GM18867 (cell line): Measurements from ENCODE around the gene GGNBP2.
"Not testable (repeated sequence)": the region's sequence is repeated elsewhere in the genome, so short reads cannot be mapped to it uniquely, and the experiment has no call there.

Source experiments
- ATAC-seq: cut with Tn5 transposase; IDR thresholded peaks from one replicate; pipeline ENCODE4 v1.9.1; 2021; ENCODE audit warnings: mild to moderate bottlenecking, moderate library complexity; ENCODE audit not compliant: unreplicated experiment

The GGNBP2 gene, protein sequence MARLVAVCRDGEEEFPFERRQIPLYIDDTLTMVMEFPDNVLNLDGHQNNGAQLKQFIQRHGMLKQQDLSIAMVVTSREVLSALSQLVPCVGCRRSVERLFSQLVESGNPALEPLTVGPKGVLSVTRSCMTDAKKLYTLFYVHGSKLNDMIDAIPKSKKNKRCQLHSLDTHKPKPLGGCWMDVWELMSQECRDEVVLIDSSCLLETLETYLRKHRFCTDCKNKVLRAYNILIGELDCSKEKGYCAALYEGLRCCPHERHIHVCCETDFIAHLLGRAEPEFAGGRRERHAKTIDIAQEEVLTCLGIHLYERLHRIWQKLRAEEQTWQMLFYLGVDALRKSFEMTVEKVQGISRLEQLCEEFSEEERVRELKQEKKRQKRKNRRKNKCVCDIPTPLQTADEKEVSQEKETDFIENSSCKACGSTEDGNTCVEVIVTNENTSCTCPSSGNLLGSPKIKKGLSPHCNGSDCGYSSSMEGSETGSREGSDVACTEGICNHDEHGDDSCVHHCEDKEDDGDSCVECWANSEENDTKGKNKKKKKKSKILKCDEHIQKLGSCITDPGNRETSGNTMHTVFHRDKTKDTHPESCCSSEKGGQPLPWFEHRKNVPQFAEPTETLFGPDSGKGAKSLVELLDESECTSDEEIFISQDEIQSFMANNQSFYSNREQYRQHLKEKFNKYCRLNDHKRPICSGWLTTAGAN

DNA sequence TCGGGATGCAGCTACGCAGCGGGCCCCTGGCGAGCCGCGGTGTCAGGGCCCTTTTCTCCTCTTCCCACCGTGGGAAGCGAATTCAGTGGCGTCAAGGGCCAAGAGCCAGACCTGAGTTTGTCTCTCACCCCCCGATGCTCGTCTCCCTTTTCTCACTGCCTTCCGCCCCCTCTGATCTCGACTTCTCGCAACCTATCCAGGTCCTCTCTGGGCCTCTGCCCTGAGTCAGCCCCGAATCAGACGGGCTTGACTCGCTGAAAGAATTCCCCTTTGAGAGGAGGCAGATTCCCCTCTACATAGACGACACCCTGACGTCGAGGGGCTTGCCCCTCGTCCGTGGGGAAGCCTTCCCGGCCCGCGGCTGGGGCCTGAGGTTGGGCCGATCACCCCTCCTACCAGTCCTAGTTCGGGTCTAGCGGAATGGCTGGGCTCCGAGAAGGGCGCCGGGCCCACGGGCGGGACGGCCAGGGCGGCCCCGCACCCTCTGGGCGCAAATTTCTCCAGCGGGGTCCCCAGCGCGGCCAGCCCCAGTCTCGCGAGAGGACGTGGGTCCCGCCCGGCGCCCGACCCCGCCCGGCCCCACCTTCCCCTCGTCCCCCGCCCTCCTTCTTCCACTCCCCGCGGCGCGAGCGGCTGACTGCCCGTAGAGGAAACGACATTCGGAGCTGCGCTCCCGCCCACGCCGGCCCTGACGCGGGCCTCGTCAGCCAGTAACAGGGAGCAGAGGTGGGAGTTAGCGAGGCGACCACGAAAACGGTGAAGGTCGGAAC lies at the start of gene GGNBP2:
GGNBP2 (plus strand) TSS at position 613 of the 770 bp plus-strand sequence. CDS start 806 bp downstream, outside the sequence.
- ATAC-seq = peak; percentile 55

DNA sequence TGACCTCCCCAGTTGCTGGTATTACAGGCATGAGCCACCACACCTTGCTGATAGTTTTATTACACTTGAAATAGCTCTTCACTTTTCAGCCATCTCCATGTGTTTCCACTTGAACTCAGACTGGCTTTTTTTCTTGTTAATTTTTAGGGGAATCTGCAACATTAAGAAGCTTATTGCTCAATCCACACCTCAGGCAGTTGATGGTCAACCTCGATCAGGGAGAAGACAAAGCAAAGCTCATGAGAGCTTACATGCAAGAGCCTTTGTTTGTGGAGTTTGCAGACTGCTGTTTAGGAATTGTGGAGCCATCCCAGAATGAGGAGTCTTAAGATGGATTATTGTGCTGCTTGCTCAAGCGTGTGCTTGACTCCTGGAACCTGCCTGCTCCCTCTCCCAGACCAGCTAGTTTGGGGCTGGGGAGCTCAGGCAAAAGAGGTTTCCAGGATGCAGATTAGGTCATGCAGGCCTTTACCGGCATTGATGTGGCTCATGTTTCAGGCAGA lies 49.6 kb upstream of the GGNBP2 start:
- no peak for ATAC-seq

DNA sequence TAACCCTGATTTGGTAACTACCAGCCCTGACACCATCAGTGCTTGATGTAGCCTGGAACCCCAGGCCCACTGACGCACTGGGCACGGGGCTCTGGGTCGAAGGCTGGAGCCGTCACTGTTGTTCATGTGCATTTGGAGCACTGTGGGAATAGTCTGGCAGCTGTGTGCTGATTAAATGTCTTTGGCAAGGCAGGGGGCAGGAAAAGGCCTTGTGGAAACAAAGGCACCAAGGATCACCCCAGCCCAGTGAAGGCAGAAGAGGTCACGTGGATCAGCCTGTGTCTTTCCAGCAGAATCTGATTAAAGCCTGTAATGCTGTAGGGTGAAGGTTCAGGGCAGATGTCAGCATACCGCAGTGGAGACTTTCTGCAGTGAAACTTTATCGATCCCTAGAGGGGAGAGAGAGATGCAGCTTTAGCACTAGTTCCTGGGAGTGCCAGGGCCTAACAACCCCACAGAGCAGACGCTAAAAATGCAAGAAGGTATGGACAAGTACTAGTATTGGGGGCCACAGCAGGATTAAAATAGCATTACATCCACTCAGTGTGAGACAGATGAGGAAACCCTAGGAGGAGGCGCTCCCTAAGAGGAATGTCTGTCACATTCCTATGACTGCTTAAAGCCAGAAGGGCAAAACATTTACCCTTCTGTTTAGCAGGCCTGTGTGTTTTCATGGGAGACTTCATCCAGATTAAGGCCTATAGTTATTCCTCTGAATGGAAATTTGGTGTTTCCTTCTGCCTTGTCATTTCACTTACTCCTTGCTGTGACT lies 48.5 kb upstream of the GGNBP2 start:
- ATAC-seq = no peak

DNA sequence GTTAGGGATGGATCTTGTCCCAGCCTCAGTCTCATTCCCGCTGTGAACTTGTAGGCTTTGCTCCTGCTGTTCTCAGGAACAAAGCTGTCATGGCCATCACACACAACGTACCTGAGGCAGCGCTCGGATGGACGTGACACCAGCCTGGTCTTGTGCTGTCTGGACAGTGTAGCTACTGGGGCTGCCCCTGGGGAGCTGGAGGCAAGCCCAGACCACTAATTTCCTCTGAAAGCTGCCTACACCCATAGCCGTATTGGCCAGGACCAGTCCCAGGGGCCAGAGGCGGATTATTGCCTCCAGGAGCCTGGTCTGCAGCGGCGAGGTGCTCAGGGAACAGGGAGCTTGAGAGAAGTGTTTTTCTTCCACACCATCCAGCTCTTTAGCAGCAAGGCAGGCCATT lies 46.6 kb upstream of the GGNBP2 start:
- no peak for ATAC-seq

DNA sequence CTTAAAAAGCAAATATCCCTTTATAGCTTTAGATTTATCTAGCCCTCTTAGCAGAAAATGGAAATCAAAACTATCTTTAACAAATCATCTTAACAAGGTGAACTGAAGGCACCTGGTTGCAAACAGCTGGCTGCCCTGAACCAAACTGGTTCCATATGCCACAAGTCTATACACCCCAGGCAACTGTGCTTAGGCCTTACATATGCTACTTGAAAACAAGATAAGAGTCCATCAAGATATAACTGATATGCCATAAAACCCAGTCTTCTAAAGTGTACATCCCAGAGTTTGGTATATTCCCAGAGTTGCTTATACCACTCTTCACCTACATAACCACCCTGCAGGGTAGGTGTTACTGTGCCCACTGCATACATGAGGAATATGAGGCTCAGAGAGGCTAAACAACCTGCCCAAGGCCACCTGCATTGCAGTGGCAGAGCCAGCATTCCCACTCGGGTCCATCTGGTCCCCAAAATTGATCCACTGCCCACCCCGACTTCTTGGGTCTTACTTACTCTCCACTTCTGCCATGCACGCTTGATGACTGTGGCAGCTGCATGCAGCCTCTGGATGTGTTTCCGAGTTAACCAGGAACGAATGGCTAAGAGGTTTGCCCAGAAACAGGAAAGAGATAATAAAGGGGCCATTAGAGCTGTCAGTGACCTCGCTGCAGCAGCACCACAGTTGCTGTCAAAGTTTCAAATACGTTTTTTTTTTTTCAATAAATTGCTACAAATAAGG lies 46.0 kb upstream of the GGNBP2 start:
- ATAC-seq = no peak

DNA sequence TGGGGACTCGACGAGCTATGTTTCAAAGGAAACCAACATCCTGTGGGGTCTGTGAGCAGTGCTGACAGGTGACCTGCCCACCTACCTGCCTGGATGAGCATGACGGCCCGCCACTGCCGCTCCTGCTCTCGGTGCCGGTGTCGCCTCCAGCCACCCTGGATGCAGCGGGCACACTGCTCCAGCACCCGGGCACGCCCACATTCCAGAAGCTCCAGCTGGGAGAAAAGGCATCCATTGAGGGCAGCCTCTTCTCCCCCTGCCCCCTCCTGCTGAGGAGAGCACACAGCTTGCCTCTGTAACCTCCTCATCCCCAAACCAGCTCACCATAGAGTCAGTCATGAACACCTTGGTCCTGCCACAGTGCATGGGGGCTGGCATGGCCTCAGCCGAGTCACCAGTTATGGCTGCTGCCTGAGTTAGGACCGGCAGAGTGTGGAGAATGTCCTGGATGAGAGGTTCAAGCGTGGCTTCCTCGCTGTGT lies 43.9 kb upstream of the GGNBP2 start:
- no peak for ATAC-seq

DNA sequence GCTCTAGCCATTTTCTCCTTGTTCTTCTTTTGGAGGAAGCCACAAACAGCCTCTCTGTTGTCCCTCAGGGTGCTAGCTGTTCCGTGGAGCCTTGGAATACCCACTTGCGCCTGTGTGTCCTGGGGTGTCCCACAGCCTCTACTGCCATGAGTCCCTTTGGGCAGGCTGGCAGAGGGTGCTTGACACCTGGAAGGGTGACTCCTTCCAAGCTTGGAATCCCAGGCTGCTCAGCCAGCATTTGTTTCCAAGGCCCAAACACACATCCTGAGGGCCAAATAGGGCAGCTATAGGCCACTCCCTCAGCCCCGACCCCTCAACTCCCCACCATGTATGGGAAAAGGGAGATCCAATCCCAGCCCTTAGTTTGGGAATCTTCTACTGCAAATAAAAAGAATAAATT lies 43.4 kb upstream of the GGNBP2 start:
- ATAC-seq = no peak

DNA sequence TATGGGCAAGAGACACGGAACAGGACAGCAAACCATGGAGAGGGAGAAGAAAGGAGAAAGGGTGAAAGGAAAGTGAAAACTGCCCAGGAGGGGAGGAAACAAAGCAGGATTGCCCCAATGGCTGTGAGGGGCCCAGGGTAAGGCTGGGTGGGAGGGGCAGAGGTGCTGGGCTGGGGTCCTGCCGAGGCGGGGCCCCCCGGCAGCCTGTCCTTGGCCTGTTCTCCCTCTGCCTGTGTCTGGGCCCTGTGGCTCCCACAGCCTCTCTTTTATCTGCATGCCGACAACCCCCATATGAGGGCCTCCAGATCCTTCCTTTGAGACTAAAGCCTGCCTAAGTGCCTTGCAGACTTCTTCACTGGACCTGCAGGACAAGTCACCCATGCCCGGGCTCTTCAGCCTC lies 42.8 kb upstream of the GGNBP2 start:
- no peak for ATAC-seq

DNA sequence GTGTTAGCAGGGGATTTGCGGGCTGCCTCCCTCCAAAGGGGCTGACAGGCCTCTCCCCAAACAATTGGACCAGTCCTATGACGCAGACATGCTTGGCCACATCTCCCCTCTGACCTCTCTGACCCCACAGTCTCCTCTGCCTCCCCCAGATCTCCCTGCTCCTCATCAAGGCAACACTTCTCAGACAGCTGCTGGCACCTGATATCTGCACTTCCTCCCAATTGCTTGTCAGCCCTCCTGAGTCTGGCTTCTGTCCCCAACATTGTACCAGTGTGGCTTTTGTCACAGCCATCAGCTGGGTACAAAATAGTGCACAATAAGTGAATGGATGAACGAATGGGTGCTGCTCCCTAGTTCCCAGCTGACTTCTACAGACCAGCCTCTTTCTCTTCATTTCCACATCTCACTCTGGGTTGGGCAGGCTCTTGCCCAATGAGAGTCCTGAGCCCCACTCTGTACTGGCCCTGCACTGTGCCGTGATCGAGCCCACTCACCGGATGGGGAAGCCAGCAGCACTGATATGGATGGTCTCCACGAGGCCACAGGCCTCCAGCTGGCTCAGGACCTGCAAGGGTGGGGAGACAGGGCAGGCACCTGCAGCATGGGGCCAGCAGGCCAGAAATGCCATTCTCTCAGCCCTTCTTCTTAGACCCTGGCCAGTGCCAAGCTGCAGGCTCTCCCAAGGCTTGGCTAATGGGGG lies 41.1 kb upstream of the GGNBP2 start:
- no peak for ATAC-seq

DNA sequence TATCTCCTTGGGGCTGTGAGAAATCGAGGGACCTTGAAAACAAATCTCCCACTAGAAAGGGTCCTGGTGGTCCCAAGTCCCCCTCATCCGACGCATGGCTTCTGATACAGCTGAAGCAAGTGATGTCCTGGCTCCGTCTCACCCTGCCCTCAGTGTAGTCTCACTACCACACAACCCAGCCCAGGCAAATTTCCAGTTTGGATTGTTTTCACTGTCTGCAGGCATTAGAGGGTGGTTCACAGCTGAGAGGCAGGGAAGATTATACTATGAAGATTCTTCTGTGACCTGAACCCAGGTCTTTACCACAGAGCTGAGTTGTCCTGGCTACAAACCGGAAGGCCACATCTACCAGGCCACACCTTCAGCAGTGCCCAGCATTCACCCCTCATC lies 40.6 kb upstream of the GGNBP2 start:
- ATAC-seq = no peak

DNA sequence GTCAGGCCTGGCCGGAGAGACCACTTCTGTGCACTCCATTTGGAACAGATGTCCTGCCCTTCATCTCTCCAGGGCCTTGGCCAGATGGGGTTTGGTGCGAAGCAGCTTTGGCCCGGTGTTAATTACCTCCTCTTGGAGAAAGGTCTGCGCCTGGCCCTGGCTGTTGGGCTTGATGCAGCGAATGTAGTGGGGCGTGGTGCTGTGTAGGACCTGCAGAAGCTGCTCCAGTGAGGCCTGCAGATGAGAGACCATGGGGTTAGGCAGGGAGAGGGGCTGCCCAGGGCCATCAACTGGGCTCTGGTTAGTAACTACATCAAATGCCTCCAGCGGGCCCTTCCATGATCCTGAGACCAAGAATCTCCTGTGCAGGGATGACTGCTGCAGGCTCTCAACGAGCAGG lies 39.5 kb upstream of the GGNBP2 start:
- ATAC-seq = no peak

DNA sequence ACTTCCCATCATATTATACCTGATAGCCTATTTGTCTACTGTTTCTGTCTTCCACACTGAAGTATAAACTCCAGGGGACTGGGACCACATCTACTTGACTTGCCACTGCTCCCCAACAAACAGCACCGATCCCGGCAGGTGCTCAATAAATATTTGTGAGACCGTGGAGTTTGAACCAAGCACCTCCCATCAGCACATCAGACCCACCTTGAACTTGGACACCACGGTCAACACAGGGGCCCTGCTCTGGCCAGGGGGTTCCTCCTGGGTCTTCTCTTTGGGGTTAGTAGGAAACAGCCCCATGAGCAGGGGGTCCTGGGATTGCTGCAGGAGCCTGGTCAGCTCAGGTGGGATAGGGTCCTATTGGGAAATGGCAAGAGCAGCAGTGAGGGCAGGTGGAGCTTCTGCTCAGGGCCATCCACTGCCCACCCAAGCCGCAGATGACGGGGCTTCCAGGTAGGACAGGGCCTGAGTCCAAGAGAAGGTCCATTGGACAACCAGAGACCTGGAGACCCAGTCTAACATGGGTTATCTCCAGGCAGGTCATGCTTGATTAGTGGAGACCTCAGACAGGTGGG lies 38.4 kb upstream of the GGNBP2 start:
- ATAC-seq = no peak

DNA sequence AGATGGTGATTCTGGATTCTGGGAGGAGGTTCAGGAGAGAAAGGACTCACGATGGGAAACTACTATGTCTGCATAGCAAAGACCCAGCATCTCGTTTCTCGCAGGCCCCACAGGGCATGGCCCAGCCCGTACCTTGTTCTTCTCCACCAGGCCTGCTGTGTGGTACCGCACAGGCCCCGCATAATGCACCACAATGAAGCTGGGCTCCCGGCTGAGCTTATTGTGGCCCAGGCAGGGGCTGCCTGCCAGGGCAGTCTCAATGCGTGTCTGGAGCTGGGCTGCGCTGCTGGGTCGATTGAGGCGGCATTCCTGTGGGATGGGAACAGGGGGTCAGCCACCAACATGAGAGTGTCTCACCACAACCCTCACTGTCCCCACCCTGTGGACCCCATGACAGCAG lies 37.9 kb upstream of the GGNBP2 start:
- no peak for ATAC-seq

DNA sequence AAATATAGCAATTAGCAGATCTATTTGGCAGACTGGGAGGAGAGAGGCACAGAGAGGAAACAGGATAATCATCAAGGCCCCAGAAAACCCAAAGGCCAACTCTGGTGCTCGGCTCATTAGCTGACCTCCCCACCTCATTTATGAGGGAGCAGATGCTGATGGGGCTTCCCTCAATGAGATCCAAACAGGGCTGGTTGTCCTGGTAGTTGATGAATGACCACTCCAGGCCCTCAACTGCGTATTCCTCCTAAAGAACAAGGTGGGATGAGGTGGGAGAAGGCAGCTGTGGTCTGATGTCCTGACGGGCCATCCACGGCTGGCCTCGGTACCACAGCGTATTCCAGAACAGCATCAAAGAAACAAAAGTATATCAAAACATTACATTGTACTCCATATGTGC lies 37.5 kb upstream of the GGNBP2 start:
- ATAC-seq = no peak

DNA sequence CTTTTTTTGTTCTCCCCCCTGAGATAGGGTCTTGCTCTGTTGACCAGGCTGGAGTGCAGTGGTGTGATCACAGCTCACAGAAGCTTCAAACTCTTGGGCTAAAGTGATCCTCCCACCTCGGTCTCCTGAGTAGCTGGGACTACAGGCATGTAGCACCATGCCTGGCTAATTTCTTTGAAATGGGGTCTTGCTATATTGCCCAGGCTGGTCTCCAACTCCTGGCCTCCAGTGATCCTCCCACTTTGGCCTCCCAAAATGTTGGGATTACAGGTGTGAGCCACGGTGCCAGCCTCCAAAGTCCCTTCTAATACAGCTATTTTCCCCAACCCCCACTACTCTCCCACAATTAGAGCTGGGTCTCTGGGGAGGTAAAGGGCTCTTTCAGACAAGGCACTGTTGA lies 36.3 kb upstream of the GGNBP2 start:
- not testable (repeated sequence) for ATAC-seq

DNA sequence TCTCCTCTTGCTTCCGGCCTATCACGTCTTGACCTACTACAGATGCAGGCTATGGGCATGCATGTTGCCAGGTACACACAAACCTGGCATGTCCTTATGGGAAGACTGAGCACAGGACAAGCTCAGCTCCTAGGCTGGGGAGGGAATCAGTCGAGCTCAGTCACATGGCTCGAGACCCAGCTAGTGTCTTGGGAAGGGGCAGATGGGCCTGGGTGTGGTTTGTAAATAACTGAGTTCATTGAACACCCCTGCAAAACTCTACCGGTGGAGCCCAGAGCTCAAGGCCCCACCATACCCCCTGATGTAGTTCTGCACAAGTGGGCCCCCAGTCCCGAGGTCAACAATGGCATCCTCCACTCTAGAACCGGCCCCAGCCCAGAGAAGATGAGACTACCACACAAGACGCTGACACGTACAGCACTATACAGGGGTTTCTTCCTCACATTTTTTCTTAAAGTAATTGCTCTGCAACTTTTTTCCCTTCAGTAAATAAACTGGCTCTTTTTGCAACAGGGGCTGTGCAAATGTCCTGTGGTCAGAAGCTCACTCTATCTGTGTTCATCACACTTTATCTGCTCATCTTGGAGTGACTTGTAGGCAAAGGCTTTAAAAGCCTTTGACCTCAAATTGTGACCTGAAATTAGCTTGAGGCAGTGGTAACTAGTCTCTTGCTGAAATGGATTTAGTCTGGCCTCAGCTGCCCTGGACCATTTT lies 35.3 kb upstream of the GGNBP2 start:
- ATAC-seq = no peak

DNA sequence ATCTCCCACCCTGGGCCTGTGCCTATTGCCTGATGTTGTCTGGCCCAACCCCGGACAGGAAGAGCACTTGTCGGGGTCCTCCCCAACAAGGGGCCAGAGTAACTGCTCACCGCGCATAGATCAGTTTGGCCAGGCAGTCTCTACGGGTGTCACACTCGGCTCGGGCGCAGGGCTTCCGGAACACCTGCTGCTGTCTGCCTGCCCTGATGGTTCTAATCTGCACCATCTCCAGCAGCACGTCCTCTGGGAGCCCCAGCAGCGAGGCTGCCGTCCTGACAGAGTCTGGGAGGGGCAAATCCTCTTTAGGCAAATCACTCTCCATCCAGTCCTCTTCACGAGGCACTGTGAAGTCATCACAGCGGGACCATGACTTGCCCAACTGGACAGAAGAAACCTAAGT lies 34.1 kb upstream of the GGNBP2 start:
- no peak for ATAC-seq

DNA sequence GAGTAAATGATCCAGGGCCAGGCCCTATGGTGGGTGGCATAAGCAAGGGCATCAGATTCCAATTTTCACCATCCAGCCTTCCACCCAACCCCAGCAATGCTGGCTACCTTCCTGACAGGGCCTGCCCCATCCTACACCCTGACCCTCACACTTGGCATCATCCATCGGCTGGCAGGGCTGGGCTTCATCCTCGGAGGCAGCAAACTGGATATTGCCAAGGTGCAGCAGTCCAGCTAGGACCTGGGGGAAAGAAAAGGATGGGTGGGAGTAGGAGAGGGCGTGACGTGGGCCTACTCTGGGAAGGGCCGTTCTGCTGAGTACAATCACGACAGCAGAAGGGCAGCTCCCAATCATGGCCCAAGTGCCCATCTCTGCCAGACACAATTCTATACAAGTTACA lies 33.5 kb upstream of the GGNBP2 start:
- no peak for ATAC-seq
